Right cardiac atrium (tissue), 5 donors: ENCODE measurements around the gene CFAP97D1. TPM values are rescaled to one million over a fixed set of nuclear protein-coding genes. Genes with fewer than 3 reads are reported as not detected.

Experiments used
- ATAC-seq, 2 donors: fragments of 200-7000 bp; cut with Tn5 transposase; one replicate each; pipeline versions ENCODE4 v1.8.0 to v1.9.1; 2020; ENCODE audit warnings: moderate library complexity in 2 of 2, mild to moderate bottlenecking in 1 of 2
- DNase-seq, 3 donors: peaks; one replicate each; pipeline ENCODE4 v3.0.0-alpha.2; 2020
- H3K27ac ChIP-seq: one replicate; pipeline ENCODE4 v1.5.1; 2013; ENCODE audit warnings: mild to moderate bottlenecking, low read length, control low read depth, moderate library complexity
- H3K27me3 ChIP-seq: one replicate; pipeline ENCODE4 v1.6.1; 2013; ENCODE audit not compliant: control insufficient read depth, insufficient read depth
- H3K4me1 ChIP-seq: one replicate; pipeline ENCODE4 v1.6.1; 2013; ENCODE audit warnings: low read length; ENCODE audit not compliant: control insufficient read depth, insufficient read depth
- H3K4me3 ChIP-seq: one replicate; pipeline ENCODE4 v1.5.1; 2013; ENCODE audit warnings: low read length, control low read depth
- H3K9me3 ChIP-seq: one replicate; pipeline ENCODE4 v1.6.1; 2013; ENCODE audit warnings: low read length; ENCODE audit not compliant: control insufficient read depth
- WGBS: extraction: QIAGEN DNeasy Blood & Tissue Kit; methylation state at CpG from one replicate; pipeline ENCODE4 v1.1.7; 2013; 5-methylcytosine and 5-hydroxymethylcytosine counted together
- intact Hi-C, 4 donors: fragments of 100-400 bp; cut with DNase I; formaldehyde crosslinking; loops; one replicate each; pipeline versions ENCODE4 v1.11.0 to v1.14.0; 2022 to 2023
- long read RNA-seq, 4 donors: library from polyadenylated mRNA; unstranded; transcript quantifications; one replicate each; pipeline ENCODE4 v2.0.0, GENCODE V29; 2020 to 2021
- polyA plus RNA-seq: library from polyadenylated mRNA; stranded (reverse); fragments of 200-250 nt; gene quantifications from one replicate; pipeline ENCODE4 v1.2.3, GENCODE V29; 2013
- total RNA-seq, 4 donors: library from RNA; stranded (reverse); fragmentation: NEBNext Ultra II Directional; extraction: Animal tissue kit (Norgen Biotek cat#: 25700); gene quantifications; one replicate each; pipeline ENCODE4 v1.2.1, GENCODE V29; 2021
- donor health status: healthy with polysubstance abuse.
- donor health status: DM: no; HTN: yes; CAD: no.
- donor health status: DM: no; HTN: no; CAD: no.
- donor health status: DM: no; HTN: yes; CAD: no; lungs with severe emphysema.
- donor health status: DM: yes; HTN: yes; CAD: no.

The CFAP97D1 gene
- total RNA-seq (under 1 TPM in 1 of 4 donors, not detected in 3; 0.28 TPM), polyA plus RNA-seq (0.02 TPM)
- long read RNA-seq, donor 1: 0 reads
- long read RNA-seq, donor 2: 0 reads
- long read RNA-seq, donor 3: 0 reads
- long read RNA-seq, donor 4: 0 reads

DNA sequence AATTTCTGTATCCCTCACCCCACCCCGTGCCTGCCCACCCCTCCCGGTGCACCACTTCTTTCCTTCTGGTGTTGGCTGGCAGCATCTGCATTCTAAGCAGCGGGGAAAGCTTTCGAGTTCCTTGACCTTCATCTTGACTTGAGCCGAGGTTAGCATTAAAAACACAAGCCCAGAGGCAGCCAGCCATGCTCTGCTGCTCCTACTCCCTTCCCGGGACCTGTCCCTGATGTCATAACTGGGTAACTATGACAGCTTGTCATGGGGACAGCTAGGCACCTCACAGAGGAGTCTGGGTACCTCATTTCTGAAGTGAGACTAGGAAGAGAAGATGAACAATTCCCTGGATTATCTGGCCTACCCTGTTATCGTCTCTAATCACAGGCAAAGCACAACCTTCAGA is at the start of gene CFAP97D1:
Gene CFAP97D1 (plus strand): TSS at position 301 of the 400 bp plus-strand sequence. CDS start 28 bp downstream, at position 329.
- H3K4me1 ChIP-seq: peaks cover 11% of the 10 kb centered on the region
- DNase-seq (no peak), ATAC-seq (no peak)
- no peak within 1 kb of the TSS for H3K27ac ChIP-seq
- intact Hi-C loops: no loop called here
- peak within 1 kb of the TSS; percentile 94 for H3K4me3 ChIP-seq
- H3K27me3 ChIP-seq: no peaks in the 10 kb centered on the region
- no peaks in the 10 kb centered on the region for H3K9me3 ChIP-seq
- 64% methylated on average over 7 of the region's 7 CpGs for WGBS

GRCh38 chr17:43732958-43733357 is 47.3 kb upstream of the CFAP97D1 start:
- 96% methylated on average over 2 of the region's 2 CpGs for WGBS
- H3K4me3 ChIP-seq: no peak overlapping the region
- H3K4me1 ChIP-seq: no peaks in the 10 kb centered on the region
- DNase-seq (no peak), ATAC-seq (no peak)
- no peak overlapping the region for H3K27ac ChIP-seq
- intact Hi-C loops: no loop called here
- H3K9me3 ChIP-seq: no peaks in the 10 kb centered on the region
- no peaks in the 10 kb centered on the region for H3K27me3 ChIP-seq

DNA sequence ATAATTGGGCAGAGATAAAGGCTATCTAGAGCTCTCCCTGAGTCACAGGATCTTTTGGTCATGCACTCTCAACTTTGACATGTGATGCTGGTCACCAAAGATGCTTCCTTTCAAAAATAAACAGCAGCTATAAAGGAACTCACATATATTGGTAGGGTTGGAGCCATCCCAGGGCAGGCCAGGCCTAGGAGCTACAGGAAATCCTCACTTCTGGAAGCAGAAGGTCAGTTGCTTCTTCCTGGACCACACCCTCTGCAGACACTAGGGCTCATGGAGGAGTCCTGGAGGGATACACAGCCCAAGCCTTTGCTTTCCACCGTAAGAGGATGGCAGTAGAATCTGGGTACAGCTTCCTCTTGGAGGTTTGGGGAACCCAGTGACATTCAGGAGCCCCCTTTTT is 46.3 kb upstream of the CFAP97D1 start:
- DNase-seq (no peak), ATAC-seq (peak; percentile 40 to 68)
- intact Hi-C loops: no loop called here
- no peak overlapping the region for H3K4me3 ChIP-seq
- H3K27ac ChIP-seq: peak overlapping the region; percentile 17
- H3K4me1 ChIP-seq: no peaks in the 10 kb centered on the region
- no peaks in the 10 kb centered on the region for H3K9me3 ChIP-seq
- 50% methylated on average over 1 of the region's 1 CpG for WGBS
- H3K27me3 ChIP-seq: no peaks in the 10 kb centered on the region

DNA sequence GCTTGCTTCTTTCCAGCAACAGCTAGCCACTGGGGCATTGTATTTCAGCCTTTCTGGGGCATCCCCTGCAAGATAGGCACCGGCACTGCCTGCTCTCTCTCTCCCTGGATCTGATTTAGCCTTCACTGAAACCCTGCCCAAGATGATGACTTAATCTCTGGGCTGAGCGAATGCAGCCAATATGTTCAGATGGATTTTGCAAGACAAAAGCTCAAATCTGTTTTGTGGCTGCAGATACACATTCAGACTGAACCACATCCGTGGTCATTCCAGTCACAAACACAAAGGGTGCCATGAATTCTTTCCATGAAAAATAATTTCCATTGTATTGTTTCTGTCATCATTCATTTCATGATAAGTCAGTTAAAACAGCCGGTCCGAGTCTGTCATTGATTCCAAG is 45.9 kb upstream of the CFAP97D1 start:
- no peak for DNase-seq
- Histone ChIP-seq H3K27ac (no peak overlapping the region), H3K4me3 (no peak overlapping the region), H3K4me1 (no peaks in the 10 kb centered on the region), H3K9me3 (no peaks in the 10 kb centered on the region), H3K27me3 (no peaks in the 10 kb centered on the region)
- 35% methylated on average over 5 of the region's 5 CpGs for WGBS
- intact Hi-C loops: no loop called here
- peak; percentile 79 to 84 for ATAC-seq

- no peak overlapping the region for H3K27ac ChIP-seq
- DNase-seq: no peak
- ATAC-seq: no peak
- H3K27me3 ChIP-seq: no peaks in the 10 kb centered on the region
- 95% methylated on average over 2 of the region's 2 CpGs for WGBS
- H3K4me1 ChIP-seq: no peaks in the 10 kb centered on the region
- H3K9me3 ChIP-seq: no peaks in the 10 kb centered on the region
- intact Hi-C loops: no loop called here
- H3K4me3 ChIP-seq: no peak overlapping the region
Measured at GRCh38 chr17:43736389-43736788, 43.8 kb upstream of the CFAP97D1 start.

DNA sequence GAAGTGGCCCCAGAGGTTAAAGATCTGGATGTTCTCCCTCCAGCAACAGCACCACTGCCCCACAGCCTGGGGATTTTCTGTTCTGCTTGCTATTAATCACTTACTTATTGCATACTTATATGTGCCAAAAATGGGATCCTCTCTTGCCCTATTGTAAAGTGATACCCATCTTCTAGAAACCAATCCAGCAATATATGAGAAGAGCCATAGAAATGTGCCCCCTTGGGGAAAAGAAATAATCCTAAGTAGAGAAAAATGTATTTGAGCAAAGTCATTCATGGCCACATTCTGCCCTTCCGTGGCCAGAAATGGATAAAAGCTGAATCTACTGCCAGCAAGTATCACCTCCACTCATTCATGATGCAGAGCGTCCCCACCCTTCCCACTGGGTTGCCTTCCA is 42.5 kb upstream of the CFAP97D1 start:
- no peaks in the 10 kb centered on the region for H3K27me3 ChIP-seq
- 81% methylated on average over 2 of the region's 2 CpGs for WGBS
- no peaks in the 10 kb centered on the region for H3K4me1 ChIP-seq
- H3K27ac ChIP-seq: no peak overlapping the region
- intact Hi-C loops: no loop called here
- no peaks in the 10 kb centered on the region for H3K9me3 ChIP-seq
- no peak overlapping the region for H3K4me3 ChIP-seq
- ATAC-seq (no peak), DNase-seq (no peak)

DNA sequence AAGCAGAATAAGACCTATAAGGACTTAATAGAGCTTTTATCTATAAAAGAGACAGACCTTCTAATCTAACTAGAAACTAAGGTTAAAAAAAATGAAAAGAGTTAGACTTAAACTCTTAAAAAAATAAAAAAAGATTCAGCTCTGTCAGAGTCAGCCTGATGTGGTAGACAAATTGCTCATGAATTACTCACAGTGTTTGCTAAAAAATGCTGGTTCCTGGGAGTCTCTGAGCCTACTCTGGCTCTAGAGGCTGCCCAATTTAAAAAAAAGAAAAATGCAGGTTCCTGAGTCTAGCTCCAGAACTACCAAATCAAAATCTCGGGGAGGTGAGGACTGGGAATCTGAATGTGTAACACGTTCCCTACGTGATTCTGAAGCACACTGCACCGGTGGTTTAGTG is 39.7 kb upstream of the CFAP97D1 start:
- Histone ChIP-seq H3K4me1 (no peaks in the 10 kb centered on the region), H3K9me3 (no peaks in the 10 kb centered on the region), H3K27me3 (no peaks in the 10 kb centered on the region), H3K4me3 (no peak overlapping the region), H3K27ac (no peak overlapping the region)
- ATAC-seq (no peak), DNase-seq (no peak)
- WGBS: 85% methylated on average over 4 of the region's 4 CpGs
- intact Hi-C loops: no loop called here

- Histone ChIP-seq H3K27me3 (no peaks in the 10 kb centered on the region), H3K9me3 (no peaks in the 10 kb centered on the region), H3K4me3 (no peak overlapping the region), H3K4me1 (peaks cover 3% of the 10 kb centered on the region), H3K27ac (no peak overlapping the region)
- intact Hi-C loops: no loop called here
- no peak for ATAC-seq
- DNase-seq: no peak
- WGBS: 76% methylated on average over 5 of the region's 5 CpGs
Measured at GRCh38 chr17:43741636-43742035, 38.6 kb upstream of the CFAP97D1 start.

- H3K4me1 ChIP-seq: peaks cover 3% of the 10 kb centered on the region
- H3K9me3 ChIP-seq: no peaks in the 10 kb centered on the region
- ATAC-seq (peak; percentile 67 to 69), DNase-seq (no peak)
- no peaks in the 10 kb centered on the region for H3K27me3 ChIP-seq
- H3K4me3 ChIP-seq: no peak overlapping the region
- intact Hi-C loops: no loop called here
- WGBS: 18% methylated on average over 6 of the region's 6 CpGs
- no peak overlapping the region for H3K27ac ChIP-seq
Measured at GRCh38 chr17:43745541-43745940, 34.7 kb upstream of the CFAP97D1 start.

DNA sequence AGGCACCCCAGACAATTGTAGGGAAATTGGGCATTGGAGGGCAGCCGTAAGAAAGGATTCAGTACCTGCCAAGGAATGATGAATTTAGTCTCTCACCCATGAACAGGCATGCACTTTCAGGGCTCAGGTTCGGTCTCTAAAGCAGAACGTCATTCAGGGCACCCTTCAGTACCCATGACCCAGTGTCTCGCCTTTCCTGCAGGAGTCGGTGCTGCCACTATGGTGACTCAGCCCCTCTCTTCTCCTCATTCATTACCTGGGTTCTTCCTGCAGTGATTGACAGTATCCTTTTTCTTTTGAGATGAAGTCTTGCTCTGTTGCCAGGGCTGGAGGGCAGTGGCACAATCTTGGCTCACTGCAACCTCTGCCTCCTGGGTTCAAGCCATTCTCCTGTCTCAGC is 30.1 kb upstream of the CFAP97D1 start:
- H3K27ac ChIP-seq: no peak overlapping the region
- DNase-seq: no peak
- intact Hi-C loops: loop anchor here in 3 of 4 donors (10.0 kb wide), 2 partner anchors 175 to 195 kb away; no protein-coding TSS in a partner anchor
- ATAC-seq: no peak
- peaks cover 3% of the 10 kb centered on the region for H3K4me1 ChIP-seq
- WGBS: 81% methylated on average over 5 of the region's 5 CpGs
- H3K4me3 ChIP-seq: no peak overlapping the region
- H3K9me3 ChIP-seq: no peaks in the 10 kb centered on the region
- no peaks in the 10 kb centered on the region for H3K27me3 ChIP-seq

DNA sequence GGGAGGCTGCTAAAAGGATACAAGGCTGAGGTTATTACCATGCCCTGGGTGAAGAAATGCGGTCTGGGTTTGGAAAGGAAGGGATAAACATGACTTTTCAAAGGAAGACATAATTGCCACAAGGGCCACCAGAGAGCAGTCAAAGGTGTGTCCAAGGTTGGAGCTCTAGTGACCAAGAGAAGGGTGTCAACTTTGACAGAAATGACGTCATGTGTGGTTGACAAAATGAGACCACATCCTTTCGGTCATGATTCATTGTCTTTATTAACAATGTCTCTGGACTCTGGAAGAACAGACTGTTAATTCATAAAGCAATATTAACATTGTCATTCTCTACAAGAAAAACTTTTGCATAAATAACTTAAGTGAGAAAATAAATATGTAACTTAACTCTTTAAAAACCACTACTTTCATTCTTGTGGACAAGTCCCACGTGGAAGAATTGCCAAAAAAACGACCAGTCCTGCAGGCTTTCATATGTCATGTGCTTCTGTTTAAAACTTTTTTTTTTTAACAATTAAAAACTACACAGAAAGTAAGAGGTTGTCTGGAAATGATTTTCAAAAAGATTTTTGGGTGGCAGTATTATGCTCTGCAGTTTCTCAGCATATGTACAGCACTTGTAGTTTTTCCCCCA is 26.6 kb upstream of the CFAP97D1 start:
- H3K27me3 ChIP-seq: no peaks in the 10 kb centered on the region
- intact Hi-C loops: loop anchor here in 3 of 4 donors (10.0 kb wide), 2 partner anchors 179 to 199 kb away; no protein-coding TSS in a partner anchor

More for the DNA sequence above, 26.6 kb upstream of the CFAP97D1 start:
- Histone ChIP-seq H3K9me3 (no peaks in the 10 kb centered on the region), H3K27ac (no peak overlapping the region), H3K4me1 (peaks cover 3% of the 10 kb centered on the region), H3K4me3 (no peak overlapping the region)
- WGBS: 77% methylated on average over 5 of the region's 5 CpGs
- ATAC-seq: no peak
- no peak for DNase-seq
